Adrenal gland (tissue), 5 donors: ENCODE results near the gene APLN.

Experiments used
- CTCF ChIP-seq, 6 experiments: fragments of 450-650 bp in 4 of 6; fragments of 200-600 bp in 2 of 6; sonication (generic) in 1 of 6; IDR thresholded peaks; 1 replicate in 5 of 6; 2 replicates in 1 of 6; pipeline versions ENCODE4 v1.5.1 to v1.8.0; 2016 to 2021; ENCODE audit warnings: antibody characterized with exemption in 6 of 6, mild to moderate bottlenecking in 2 of 6, moderate library complexity in 1 of 6
- POLR2A ChIP-seq, 2 donors: fragments of 450-650 bp; IDR thresholded peaks; one replicate each; pipeline ENCODE4 v1.6.1; 2017; ENCODE audit warnings: antibody characterized with exemption in 2 of 2, mild to moderate bottlenecking in 2 of 2, moderate library complexity in 1 of 2
- donor health status: DM: no; HTN: no; CAD: no.

GRCh38 chrX:129661369-129661768 lies 6.6 kb upstream of the APLN start:
- no peak for TF ChIP-seq CTCF (IDR thresholded peaks at IDR 0.05)
- no peak for TF ChIP-seq POLR2A (IDR thresholded peaks at IDR 0.05)
